H1 (cell line): ENCODE results near the gene MGAT5. TPM values are rescaled to one million over a fixed set of nuclear protein-coding genes. Genes with fewer than 3 reads are reported as not detected.

Source experiments
- ATF3 ChIP-seq: IDR thresholded peaks from 2 replicates; pipeline ENCODE4 v1.6.1; 2011; ENCODE audit warnings: low read depth, mild to moderate bottlenecking, low read length; ENCODE audit not compliant: insufficient read depth
- EGR1 ChIP-seq: IDR thresholded peaks from 2 replicates; pipeline ENCODE4 v1.6.1; 2011; ENCODE audit warnings: low read depth, low read length, borderline replicate concordance
- EP300 ChIP-seq, 2 experiments: IDR thresholded peaks; 1 replicate in 1 of 2; 2 replicates in 1 of 2; pipeline ENCODE4 v1.6.1; 2011 to 2012; ENCODE audit warnings: low read depth in 2 of 2, low read length in 2 of 2, mild to moderate bottlenecking in 2 of 2, borderline replicate concordance in 1 of 2, inconsistent platforms in 1 of 2, moderate library complexity in 1 of 2
- SAP30 ChIP-seq: fragments of 300-600 bp; sonication (generic); IDR thresholded peaks from 2 replicates; pipeline ENCODE4 v1.7.1; 2012; ENCODE audit warnings: low read length, moderate library complexity, mild to moderate bottlenecking, inconsistent platforms; ENCODE audit not compliant: insufficient read depth, insufficient replicate concordance
- SRF ChIP-seq: IDR thresholded peaks from 2 replicates; pipeline ENCODE4 v1.6.1; 2011; ENCODE audit warnings: mild to moderate bottlenecking, low read depth, low read length, moderate library complexity
- TBP ChIP-seq: IDR thresholded peaks from 2 replicates; pipeline ENCODE4 v1.6.1; 2011; ENCODE audit warnings: low read depth, low read length, improper control_type of control experiment
- TEAD4 ChIP-seq: IDR thresholded peaks from 2 replicates; pipeline ENCODE4 v1.6.1; 2012; ENCODE audit warnings: low read depth, low read length, inconsistent platforms, mixed read lengths
- polyA plus RNA-seq, 7 experiments: library from polyadenylated mRNA; depleted of rRNA in 3 of 7; stranded (reverse) in 5 of 7; unstranded in 2 of 7; fragments of >200 nt in 5 of 7; fragments of 200-250 nt in 2 of 7; gene quantifications; 1 replicate in 5 of 7; 2 replicates in 1 of 7; 4 replicates in 1 of 7; pipeline versions ENCODE4 v1.2.1 to v1.2.3, GENCODE V29; 2011 to 2013; ENCODE audit warnings: missing spikeins in 2 of 7, mixed read lengths in 2 of 7
- total RNA-seq: library from RNA; stranded (reverse); fragmentation: NEBNext Ultra II Directional; extraction: Animal tissue kit (Norgen Biotek cat#: 25700); gene quantifications from 2 replicates; pipeline ENCODE4 v1.2.1, GENCODE V29; 2021

MGAT5 gene
- total and polyA plus RNA-seq, 2 of the 8 experiments (the other 6 are each of a cell fraction or from before 2014, with no cell fraction given): 11.2 to 49.2 TPM

- TF ChIP-seq ATF3 (no peak), TBP (no peak), EGR1 (no peak), TEAD4 (no peak), SRF (no peak), EP300 (IDR thresholded peaks at IDR 0.05; ENCODE audit: borderline replicate concordance in 1 of 2, low read depth in 2 of 2, low read length in 2 of 2) (no peak), SAP30 (no peak)
Observed at GRCh38 chr2:134413430-134413829, 159.6 kb downstream of the MGAT5 start (continued).
